ENCODE measurements around the gene P2RY14. TPM values are rescaled to one million over a fixed set of nuclear protein-coding genes. Genes with fewer than 3 reads are reported as not detected.

Gene P2RY14
- total RNA-seq: 1 to 10 TPM in 5 of 8 experiments, under 1 TPM in 3; 0.29 to 5.6 (median 1.3) TPM

GRCh38 chr3:151278230-151278629 lies at the start of gene P2RY14:
Gene P2RY14 (minus strand): TSS chr3:151278542. CDS start chr3:151214316, 64,226 bp downstream.
- no peak within 1 kb of the TSS for H3K27ac ChIP-seq

GRCh38 chr3:151327571-151328198 lies 49.3 kb upstream of the P2RY14 start:
- in situ Hi-C loops (cut with MboI; ENCODE audit: low pct_unique_long_range_greater_than_20kb in 2 of 9, low sequenced_read_pairs in 9 of 9, unreplicated experiment in 9 of 9): no loop called here
- ATAC-seq (replicated peaks in 6 of 8): peak in 3 of 8 experiments; percentile 43 to 66 (median 51)
- Histone ChIP-seq H3K4me3 (no peak overlapping the region), H3K4me1 (replicated peaks in 1 of 2) (no peaks in the 10 kb centered on the region), H3K27ac (no peak overlapping the region)
- 2 to 100% (median 31%) methylated on average over 1 to 3 of the region's 3 CpGs for WGBS, 10 experiments

More at GRCh38 chr3:151278230-151278629, at the start of gene P2RY14:
- Histone ChIP-seq H3K4me1 (replicated peaks in 1 of 2) (no peaks in the 10 kb centered on the region), H3K4me3 (no peak within 1 kb of the TSS)
- in situ Hi-C loops (cut with MboI; ENCODE audit: low pct_unique_long_range_greater_than_20kb in 2 of 9, low sequenced_read_pairs in 9 of 9, unreplicated experiment in 9 of 9): loop anchor here in 5 of 9 experiments (10.0 to 25.0 kb wide), 3 partner anchors 113 to 559 kb away; no protein-coding TSS in a partner anchor
- WGBS, 10 experiments: 48 to 88% (median 68%) methylated on average over 1 to 4 of the region's 4 CpGs; no CpG with 5 or more reads in 2 of the 10 experiments
- ATAC-seq (replicated peaks in 6 of 8): no peak

- 89 to 100% (median 100%) methylated on average over 1 of the region's 1 CpG; no CpG with 5 or more reads in 1 of the 10 experiments for whole genome bisulfite sequencing, 10 experiments
- Histone ChIP-seq H3K4me1 (replicated peaks in 1 of 2) (no peaks in the 10 kb centered on the region), H3K27ac (no peak overlapping the region), H3K4me3 (no peak overlapping the region)
- no peak for ATAC-seq (replicated peaks in 6 of 8)
- in situ Hi-C loops (cut with MboI; ENCODE audit: low pct_unique_long_range_greater_than_20kb in 2 of 9, low sequenced_read_pairs in 9 of 9, unreplicated experiment in 9 of 9): no loop called here
Observed at GRCh38 chr3:151322511-151322910, 44.2 kb upstream of the P2RY14 start.

- in situ Hi-C loops (cut with MboI; ENCODE audit: low pct_unique_long_range_greater_than_20kb in 2 of 9, low sequenced_read_pairs in 9 of 9, unreplicated experiment in 9 of 9): no loop called here
- no peak overlapping the region for H3K4me3 ChIP-seq
- H3K4me1 ChIP-seq (replicated peaks in 1 of 2): no peaks in the 10 kb centered on the region
- ATAC-seq (replicated peaks in 6 of 8): no peak
- H3K27ac ChIP-seq: no peak overlapping the region
- 40 to 100% (median 100%) methylated on average over 1 of the region's 1 CpG; no CpG with 5 or more reads in 2 of the 10 experiments for WGBS, 10 experiments
Observed at GRCh38 chr3:151321526-151321925, 43.2 kb upstream of the P2RY14 start.

GRCh38 chr3:151320131-151320530 lies 41.8 kb upstream of the P2RY14 start:
- 38 to 100% (median 86%) methylated on average over 1 to 2 of the region's 2 CpGs; no CpG with 5 or more reads in 3 of the 10 experiments for WGBS, 10 experiments
- H3K4me1 ChIP-seq (replicated peaks in 1 of 2): no peaks in the 10 kb centered on the region
- in situ Hi-C loops (cut with MboI; ENCODE audit: low pct_unique_long_range_greater_than_20kb in 2 of 9, low sequenced_read_pairs in 9 of 9, unreplicated experiment in 9 of 9): no loop called here
- no peak overlapping the region for H3K27ac ChIP-seq
- no peak for ATAC-seq (replicated peaks in 6 of 8)
- no peak overlapping the region for H3K4me3 ChIP-seq

- H3K4me3 ChIP-seq: no peak overlapping the region
- 20 to 98% (median 92%) methylated on average over 1 to 4 of the region's 4 CpGs; no CpG with 5 or more reads in 2 of the 10 experiments for WGBS, 10 experiments
- H3K27ac ChIP-seq: no peak overlapping the region
- in situ Hi-C loops (cut with MboI; ENCODE audit: low pct_unique_long_range_greater_than_20kb in 2 of 9, low sequenced_read_pairs in 9 of 9, unreplicated experiment in 9 of 9): no loop called here
- H3K4me1 ChIP-seq (replicated peaks in 1 of 2): no peaks in the 10 kb centered on the region
- peak in 1 of 8 experiments; percentile 37 for ATAC-seq (replicated peaks in 6 of 8)
Observed at GRCh38 chr3:151319628-151320027, 41.3 kb upstream of the P2RY14 start.

- in situ Hi-C loops (cut with MboI; ENCODE audit: low pct_unique_long_range_greater_than_20kb in 2 of 9, low sequenced_read_pairs in 9 of 9, unreplicated experiment in 9 of 9): no loop called here
- Histone ChIP-seq H3K4me1 (replicated peaks in 1 of 2) (no peaks in the 10 kb centered on the region), H3K27ac (no peak overlapping the region), H3K4me3 (no peak overlapping the region)
- ATAC-seq (replicated peaks in 6 of 8): no peak
- 70 to 98% (median 90%) methylated on average over 1 to 7 of the region's 7 CpGs; no CpG with 5 or more reads in 3 of the 10 experiments for WGBS, 10 experiments
Observed at GRCh38 chr3:151318991-151319390, 40.6 kb upstream of the P2RY14 start.

GRCh38 chr3:151318313-151318712 lies 40.0 kb upstream of the P2RY14 start:
- no peak overlapping the region for H3K27ac ChIP-seq
- H3K4me1 ChIP-seq (replicated peaks in 1 of 2): no peaks in the 10 kb centered on the region
- no peak overlapping the region for H3K4me3 ChIP-seq
- in situ Hi-C loops (cut with MboI; ENCODE audit: low pct_unique_long_range_greater_than_20kb in 2 of 9, low sequenced_read_pairs in 9 of 9, unreplicated experiment in 9 of 9): no loop called here
- ATAC-seq (replicated peaks in 6 of 8): no peak

GRCh38 chr3:151316267-151316991 lies 38.1 kb upstream of the P2RY14 start, which contains the start of gene GPR87:
Gene GPR87 (minus strand): TSS chr3:151316820. CDS start chr3:151300100, 16,720 bp downstream.
- Histone ChIP-seq H3K27ac (no peak within 1 kb of the TSS), H3K4me1 (replicated peaks in 1 of 2) (no peaks in the 10 kb centered on the region), H3K4me3 (no peak within 1 kb of the TSS)
- no peak for ATAC-seq (replicated peaks in 6 of 8)
- WGBS, 10 experiments: 20 to 100% (median 85%) methylated on average over 1 to 7 of the region's 7 CpGs
- in situ Hi-C loops (cut with MboI; ENCODE audit: low pct_unique_long_range_greater_than_20kb in 2 of 9, low sequenced_read_pairs in 9 of 9, unreplicated experiment in 9 of 9): no loop called here

- H3K27ac ChIP-seq: no peak overlapping the region
- WGBS, 10 experiments: 49 to 100% (median 94%) methylated on average over 2 of the region's 2 CpGs
- in situ Hi-C loops (cut with MboI; ENCODE audit: low pct_unique_long_range_greater_than_20kb in 2 of 9, low sequenced_read_pairs in 9 of 9, unreplicated experiment in 9 of 9): no loop called here
Observed at GRCh38 chr3:151315846-151316245, 37.5 kb upstream of the P2RY14 start.

GRCh38 chr3:151315136-151315535 lies 36.8 kb upstream of the P2RY14 start:
- H3K4me3 ChIP-seq: no peak overlapping the region
- peak in 2 of 8 experiments; percentile 49 to 60 for ATAC-seq (replicated peaks in 6 of 8)
- in situ Hi-C loops (cut with MboI; ENCODE audit: low pct_unique_long_range_greater_than_20kb in 2 of 9, low sequenced_read_pairs in 9 of 9, unreplicated experiment in 9 of 9): no loop called here
- H3K4me1 ChIP-seq (replicated peaks in 1 of 2): no peaks in the 10 kb centered on the region
- WGBS, 10 experiments: 38 to 100% (median 93%) methylated on average over 1 to 2 of the region's 2 CpGs; no CpG with 5 or more reads in 2 of the 10 experiments
- H3K27ac ChIP-seq: no peak overlapping the region

More at GRCh38 chr3:151315846-151316245, 37.5 kb upstream of the P2RY14 start:
- Histone ChIP-seq H3K4me1 (replicated peaks in 1 of 2) (no peaks in the 10 kb centered on the region), H3K4me3 (no peak overlapping the region)
- ATAC-seq (replicated peaks in 6 of 8): no peak

GRCh38 chr3:151314593-151314992 lies 36.3 kb upstream of the P2RY14 start:
- H3K27ac ChIP-seq: no peak overlapping the region
- no peaks in the 10 kb centered on the region for H3K4me1 ChIP-seq (replicated peaks in 1 of 2)
- H3K4me3 ChIP-seq: no peak overlapping the region
- WGBS, 10 experiments: 50 to 100% (median 93%) methylated on average over 1 to 5 of the region's 5 CpGs; no CpG with 5 or more reads in 3 of the 10 experiments
- no peak for ATAC-seq (replicated peaks in 6 of 8)
- in situ Hi-C loops (cut with MboI; ENCODE audit: low pct_unique_long_range_greater_than_20kb in 2 of 9, low sequenced_read_pairs in 9 of 9, unreplicated experiment in 9 of 9): no loop called here

- Histone ChIP-seq H3K27ac (no peak overlapping the region), H3K4me1 (replicated peaks in 1 of 2) (no peaks in the 10 kb centered on the region), H3K4me3 (no peak overlapping the region)
- in situ Hi-C loops (cut with MboI; ENCODE audit: low pct_unique_long_range_greater_than_20kb in 2 of 9, low sequenced_read_pairs in 9 of 9, unreplicated experiment in 9 of 9): no loop called here
- WGBS, 10 experiments: 83 to 100% (median 96%) methylated on average over 1 to 2 of the region's 2 CpGs; no CpG with 5 or more reads in 1 of the 10 experiments
- ATAC-seq (replicated peaks in 6 of 8): no peak
Observed at GRCh38 chr3:151314137-151314536, 35.8 kb upstream of the P2RY14 start.
